Measurements from ENCODE around the gene FAM219B.
"Not testable (repeated sequence)": the region's sequence is repeated elsewhere in the genome, so short reads cannot be mapped to it uniquely, and the experiment has no call there.

The FAM219B gene

GRCh38 chr15:74937590-74938371 is 31.1 kb upstream of the FAM219B start, which contains the start of gene COX5A:
Gene COX5A, minus strand, starts transcription at chr15:74938073. Its CDS starts 59 bp downstream, at chr15:74938014.
- TF ChIP-seq, protein P1, sequence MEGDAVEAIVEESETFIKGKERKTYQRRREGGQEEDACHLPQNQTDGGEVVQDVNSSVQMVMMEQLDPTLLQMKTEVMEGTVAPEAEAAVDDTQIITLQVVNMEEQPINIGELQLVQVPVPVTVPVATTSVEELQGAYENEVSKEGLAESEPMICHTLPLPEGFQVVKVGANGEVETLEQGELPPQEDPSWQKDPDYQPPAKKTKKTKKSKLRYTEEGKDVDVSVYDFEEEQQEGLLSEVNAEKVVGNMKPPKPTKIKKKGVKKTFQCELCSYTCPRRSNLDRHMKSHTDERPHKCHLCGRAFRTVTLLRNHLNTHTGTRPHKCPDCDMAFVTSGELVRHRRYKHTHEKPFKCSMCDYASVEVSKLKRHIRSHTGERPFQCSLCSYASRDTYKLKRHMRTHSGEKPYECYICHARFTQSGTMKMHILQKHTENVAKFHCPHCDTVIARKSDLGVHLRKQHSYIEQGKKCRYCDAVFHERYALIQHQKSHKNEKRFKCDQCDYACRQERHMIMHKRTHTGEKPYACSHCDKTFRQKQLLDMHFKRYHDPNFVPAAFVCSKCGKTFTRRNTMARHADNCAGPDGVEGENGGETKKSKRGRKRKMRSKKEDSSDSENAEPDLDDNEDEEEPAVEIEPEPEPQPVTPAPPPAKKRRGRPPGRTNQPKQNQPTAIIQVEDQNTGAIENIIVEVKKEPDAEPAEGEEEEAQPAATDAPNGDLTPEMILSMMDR (IDR thresholded peaks at IDR 0.05; ENCODE audit: low read depth, low read length, missing control alignments), result no peak
- peak; percentile 89 for DNase-seq (ENCODE audit: low read depth)
- H3K4me3 ChIP-seq (ENCODE audit: low read depth, low read length), result peak within 1 kb of the TSS; percentile 88

GRCh38 chr15:74937272-74937589 is 30.6 kb upstream of the FAM219B start:
- H3K4me3 ChIP-seq (ENCODE audit: low read depth, low read length), result peak overlapping the region; percentile 88
- TF ChIP-seq, protein P1 (IDR thresholded peaks at IDR 0.05; ENCODE audit: low read depth, low read length, missing control alignments), result no peak
- DNase-seq (ENCODE audit: low read depth), result no peak

DNA sequence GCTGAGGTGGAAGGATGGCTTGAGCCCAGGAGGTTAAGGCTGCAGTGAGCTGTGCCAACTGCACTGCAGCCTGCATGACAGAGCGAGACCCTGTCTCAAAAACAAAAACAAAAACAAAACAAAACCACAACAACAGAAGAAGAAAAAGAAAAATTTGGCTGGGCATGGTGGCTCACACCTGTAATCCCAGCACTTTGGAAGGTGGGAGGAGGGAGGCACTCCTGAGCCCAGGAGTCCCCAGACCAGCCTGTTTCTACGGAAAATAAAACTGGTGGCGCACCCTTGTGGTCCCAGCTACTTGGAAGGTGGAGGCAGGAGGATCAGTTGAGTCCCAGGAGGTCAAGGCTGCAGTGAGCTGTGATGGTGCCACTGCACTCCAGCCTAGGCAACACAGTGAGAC is 28.5 kb upstream of the FAM219B start:
- H3K4me3 ChIP-seq (ENCODE audit: low read depth, low read length); DNase-seq (ENCODE audit: low read depth): not testable (repeated sequence)

- H3K4me3 ChIP-seq (ENCODE audit: low read depth, low read length), result no peak overlapping the region
- DNase-seq (ENCODE audit: low read depth), result no peak
- TF ChIP-seq, protein P1 (IDR thresholded peaks at IDR 0.05; ENCODE audit: low read depth, low read length, missing control alignments), result no peak
Observed at GRCh38 chr15:74933573-74933972, 26.9 kb upstream of the FAM219B start.

DNA sequence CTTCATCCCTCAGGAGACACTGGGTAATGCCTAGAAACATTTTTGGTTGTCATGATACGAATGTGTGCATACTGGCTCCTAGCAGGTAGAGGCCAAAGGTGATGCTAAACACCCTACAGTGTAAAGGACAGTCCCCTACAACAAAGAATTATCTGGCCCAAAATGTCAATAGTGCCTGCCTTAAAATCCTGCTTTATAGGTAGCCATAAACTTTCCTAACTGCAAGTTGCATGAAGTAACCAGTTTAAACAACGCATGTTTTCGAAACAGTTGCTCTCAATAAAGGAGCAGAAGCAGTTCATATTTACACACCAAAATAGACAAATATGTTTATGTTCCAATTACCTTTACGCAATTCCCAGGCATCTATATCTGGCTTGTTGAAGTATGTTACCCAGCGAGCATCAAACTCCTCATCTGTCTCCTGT is 22.1 kb upstream of the FAM219B start:
- no peak overlapping the region for H3K4me3 ChIP-seq (ENCODE audit: low read depth, low read length)
- no peak for DNase-seq (ENCODE audit: low read depth)
- TF ChIP-seq, protein P1 (IDR thresholded peaks at IDR 0.05; ENCODE audit: low read depth, low read length, missing control alignments), result no peak

GRCh38 chr15:74924525-74924924 is 17.9 kb upstream of the FAM219B start:
- DNase-seq (ENCODE audit: low read depth), result no peak
- no peak overlapping the region for H3K4me3 ChIP-seq (ENCODE audit: low read depth, low read length)
- TF ChIP-seq, protein P1 (IDR thresholded peaks at IDR 0.05; ENCODE audit: low read depth, low read length, missing control alignments), result no peak

GRCh38 chr15:74920456-74920855 is 13.8 kb upstream of the FAM219B start:
- DNase-seq (ENCODE audit: low read depth), result no peak
- TF ChIP-seq, protein P1 (IDR thresholded peaks at IDR 0.05; ENCODE audit: low read depth, low read length, missing control alignments), result no peak
- H3K4me3 ChIP-seq (ENCODE audit: low read depth, low read length), result no peak overlapping the region

All from GM12864 (cell line).